Central memory CD4-positive, alpha-beta T cell (primary cell): ENCODE measurements around the gene TRIP4.

Experiments used
- DNase-seq: peaks from one replicate; pipeline ENCODE4 v3.0.0; 2022

Gene TRIP4

DNA sequence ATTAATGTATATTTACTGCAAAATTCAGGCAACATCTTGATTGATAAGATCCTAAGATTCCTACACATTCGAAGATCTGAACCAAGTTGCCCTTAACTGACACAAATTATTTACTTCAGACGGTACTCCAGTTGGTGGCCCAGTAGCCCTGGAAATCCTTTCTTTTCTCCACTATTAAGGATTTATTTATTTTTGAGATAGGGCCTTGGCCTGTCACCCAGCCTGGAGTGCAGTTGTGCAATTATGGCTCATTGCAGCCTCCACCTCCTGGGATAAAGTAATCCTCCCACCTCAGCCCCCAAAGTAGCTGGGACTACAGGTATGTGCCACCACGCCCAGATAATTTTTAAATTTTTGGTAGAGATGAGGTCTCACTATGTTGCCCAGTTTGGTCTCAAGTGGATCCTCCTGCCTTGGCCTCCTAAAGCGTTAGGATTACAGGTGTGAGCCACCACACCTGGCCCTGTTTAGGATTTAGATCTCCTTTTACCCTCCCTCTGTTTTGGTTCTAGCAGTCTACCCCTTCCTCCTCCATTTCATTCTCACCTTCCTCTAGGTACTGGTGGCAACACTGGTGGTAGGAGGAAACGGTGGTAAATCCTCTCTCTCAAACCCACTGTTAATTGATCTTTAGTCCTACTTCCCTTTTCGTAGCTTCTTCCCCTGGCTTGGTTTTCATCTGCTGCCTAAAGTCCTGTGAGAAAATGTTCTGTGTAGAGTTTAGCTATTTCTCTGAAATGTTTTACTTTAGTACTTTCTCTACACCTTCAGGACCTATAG, 60.1 kb downstream of the TRIP4 start:
- no peak for DNase-seq

DNA sequence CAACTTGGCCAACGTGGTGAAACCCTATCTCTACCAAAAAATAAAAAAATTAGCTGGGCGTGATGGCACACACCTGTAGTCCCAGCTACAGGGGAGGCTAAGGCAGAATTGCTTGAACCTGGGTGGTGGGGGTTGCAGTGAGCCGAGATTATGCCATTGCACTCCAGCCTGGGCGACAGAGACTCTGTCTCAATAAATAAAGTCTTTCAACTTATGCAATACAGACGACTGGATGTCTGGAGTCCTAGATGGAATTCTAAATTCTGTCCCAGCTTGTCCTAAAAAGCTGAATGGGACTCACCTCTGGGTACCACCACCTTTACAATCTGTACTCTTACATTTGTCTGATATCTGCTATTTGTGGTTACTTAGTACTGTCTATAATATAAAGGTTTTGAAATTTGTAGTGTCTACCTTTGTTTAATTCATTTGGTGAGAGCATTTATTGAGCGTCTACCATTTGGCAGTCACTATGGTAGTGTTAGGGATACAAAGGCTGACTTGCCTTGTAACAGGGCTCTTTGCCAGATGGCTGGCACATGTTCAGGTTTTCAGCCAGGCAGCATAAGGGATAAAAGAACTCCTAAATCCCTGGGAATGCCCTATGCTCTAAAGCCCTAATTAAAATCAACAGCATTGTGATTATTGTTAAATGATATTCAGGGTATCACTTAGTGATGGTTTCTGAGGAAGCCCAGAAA, 65.5 kb downstream of the TRIP4 start:
- no peak for DNase-seq

DNA sequence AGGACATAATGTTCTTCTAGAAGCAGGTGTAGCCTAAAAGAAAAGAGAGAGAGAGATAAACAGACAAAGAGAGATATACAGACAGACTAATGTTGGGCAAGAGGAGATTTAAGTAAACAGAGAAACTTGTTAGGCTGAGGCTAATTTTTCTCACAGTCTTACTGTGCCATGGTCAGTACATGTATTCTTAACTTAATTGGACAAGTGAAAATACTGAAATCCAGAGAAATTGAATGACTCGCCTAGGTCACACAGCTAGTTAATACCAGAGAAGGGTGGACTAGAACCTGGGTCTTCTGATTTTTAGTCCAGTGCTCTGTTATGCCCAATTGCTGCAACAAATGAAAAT, 66.0 kb downstream of the TRIP4 start:
- no peak for DNase-seq

DNA sequence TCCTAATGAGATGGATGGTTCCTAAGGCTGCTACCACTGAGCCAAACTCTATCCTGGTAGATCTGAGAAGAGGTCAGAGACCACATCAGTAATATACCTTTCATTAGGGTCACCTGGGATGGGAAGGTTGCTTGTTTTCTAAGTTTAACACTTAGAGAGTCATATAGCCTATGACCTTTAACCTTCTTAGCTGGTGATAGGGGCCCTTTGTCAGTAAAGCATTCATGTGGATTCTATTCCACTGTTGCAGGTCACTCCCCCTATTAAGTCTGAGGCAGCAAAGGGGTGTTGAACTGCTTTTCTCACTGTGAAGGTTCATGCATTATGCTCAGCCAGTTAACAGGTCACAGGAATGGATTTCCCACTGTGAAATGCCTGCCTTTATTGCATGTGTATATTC, 66.6 kb downstream of the TRIP4 start:
- no peak for DNase-seq

DNA sequence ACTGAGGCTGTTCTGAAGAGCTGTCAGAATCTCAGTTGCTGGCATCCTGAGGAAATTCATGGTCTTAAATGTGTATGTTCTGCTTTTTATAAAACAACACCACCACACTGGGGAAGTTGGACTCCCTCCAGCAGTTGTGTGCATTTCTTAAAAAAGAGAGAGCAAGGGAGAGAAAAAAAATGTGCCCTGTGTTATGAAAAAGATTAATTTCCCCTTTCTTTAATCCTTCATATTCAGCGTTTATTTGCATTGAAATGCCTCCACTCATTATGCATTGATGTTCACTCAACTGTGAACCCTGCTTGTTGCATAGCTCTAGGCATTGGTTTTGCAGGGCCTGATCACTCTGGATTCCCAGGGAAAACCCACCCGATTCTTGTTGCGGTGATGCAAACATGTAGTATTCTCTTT, 68.3 kb downstream of the TRIP4 start:
- no peak for DNase-seq

DNA sequence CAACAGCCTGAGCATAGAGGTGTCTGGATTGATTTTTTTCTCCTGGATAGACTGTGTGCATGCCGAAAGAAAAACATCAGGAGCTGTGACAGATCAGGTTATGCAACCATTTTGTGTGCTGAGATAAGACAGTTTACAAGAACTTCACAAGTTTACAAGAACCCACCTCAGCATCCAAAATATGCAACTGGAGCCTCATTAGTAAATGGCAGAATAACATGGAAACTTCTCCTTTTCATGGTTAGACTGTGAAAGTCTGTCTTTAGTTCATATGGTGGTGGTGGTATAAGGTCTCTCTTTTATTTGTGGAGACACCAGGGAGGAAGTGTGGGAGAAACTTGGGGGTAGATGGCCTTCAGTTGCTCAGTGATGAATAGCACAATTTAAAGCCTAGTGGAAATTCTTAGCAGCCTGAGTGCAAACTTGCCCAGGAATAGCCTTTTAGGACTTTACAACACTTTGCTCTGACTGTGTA, 69.0 kb downstream of the TRIP4 start:
- DNase-seq, result no peak

DNA sequence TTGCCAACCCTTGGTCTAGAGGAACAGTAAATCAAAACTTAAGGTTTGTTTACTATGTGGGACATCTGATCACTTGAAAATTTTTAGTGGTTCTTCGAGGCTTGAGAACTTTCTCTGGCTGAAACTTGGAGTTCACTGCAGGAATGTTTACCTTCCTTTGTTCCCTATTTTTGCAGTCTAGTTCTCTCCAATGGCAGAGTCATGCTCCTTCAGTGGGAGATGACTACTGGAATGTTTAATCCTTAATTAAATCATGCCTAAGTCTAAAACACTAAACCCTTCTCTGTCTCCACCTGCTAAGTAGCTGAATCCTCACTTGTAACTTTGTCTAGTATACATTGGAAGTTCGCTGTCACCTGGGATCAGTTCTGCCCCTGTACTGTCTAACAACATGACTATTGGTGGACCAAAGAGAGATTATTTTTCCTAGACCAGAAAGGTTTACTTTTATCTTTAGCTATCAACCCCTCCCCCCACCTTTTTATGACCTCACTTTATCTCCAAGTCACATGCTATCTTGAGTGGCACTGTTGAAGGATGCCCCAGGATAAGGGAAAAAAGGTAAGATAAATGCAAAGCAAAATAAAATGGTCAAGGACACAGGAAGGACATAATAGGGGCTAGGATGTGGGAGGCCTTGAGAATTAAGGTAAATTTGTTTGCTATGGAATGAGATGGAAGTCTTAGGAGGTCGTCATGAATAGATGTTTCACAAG, 71.6 kb downstream of the TRIP4 start:
- DNase-seq, result no peak

DNA sequence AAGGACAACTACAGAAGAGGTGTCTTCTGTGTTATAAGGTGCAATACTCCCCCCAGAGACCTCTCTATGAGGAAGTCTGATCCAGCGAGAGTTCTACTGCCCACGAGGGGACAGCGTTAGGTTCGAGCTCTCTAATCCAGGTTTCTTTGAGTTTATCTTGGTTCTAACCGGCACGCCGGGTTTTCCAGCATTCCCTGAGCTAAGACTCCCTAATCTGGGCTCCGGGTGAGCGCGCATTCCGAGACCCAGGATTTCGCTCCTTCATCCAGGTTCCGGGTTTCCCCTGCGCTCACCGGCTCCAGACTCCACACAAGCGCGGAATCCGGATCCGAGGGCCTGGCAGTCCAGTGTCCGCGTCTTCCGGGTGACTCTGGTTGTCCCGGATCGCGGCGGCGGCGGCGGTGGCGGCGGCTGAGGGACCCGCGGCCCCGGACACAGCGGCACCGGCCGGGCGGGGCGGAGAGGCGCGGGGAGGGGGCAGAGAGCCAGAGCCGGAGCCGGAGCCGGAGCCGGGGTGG, 72.6 kb downstream of the TRIP4 start, which contains the start of gene ZNF609:
ZNF609 (plus strand) TSS at position 373 of the 518 bp plus-strand sequence. CDS start 38,842 bp downstream, outside the sequence.
- DNase-seq, result peak; percentile 82

DNA sequence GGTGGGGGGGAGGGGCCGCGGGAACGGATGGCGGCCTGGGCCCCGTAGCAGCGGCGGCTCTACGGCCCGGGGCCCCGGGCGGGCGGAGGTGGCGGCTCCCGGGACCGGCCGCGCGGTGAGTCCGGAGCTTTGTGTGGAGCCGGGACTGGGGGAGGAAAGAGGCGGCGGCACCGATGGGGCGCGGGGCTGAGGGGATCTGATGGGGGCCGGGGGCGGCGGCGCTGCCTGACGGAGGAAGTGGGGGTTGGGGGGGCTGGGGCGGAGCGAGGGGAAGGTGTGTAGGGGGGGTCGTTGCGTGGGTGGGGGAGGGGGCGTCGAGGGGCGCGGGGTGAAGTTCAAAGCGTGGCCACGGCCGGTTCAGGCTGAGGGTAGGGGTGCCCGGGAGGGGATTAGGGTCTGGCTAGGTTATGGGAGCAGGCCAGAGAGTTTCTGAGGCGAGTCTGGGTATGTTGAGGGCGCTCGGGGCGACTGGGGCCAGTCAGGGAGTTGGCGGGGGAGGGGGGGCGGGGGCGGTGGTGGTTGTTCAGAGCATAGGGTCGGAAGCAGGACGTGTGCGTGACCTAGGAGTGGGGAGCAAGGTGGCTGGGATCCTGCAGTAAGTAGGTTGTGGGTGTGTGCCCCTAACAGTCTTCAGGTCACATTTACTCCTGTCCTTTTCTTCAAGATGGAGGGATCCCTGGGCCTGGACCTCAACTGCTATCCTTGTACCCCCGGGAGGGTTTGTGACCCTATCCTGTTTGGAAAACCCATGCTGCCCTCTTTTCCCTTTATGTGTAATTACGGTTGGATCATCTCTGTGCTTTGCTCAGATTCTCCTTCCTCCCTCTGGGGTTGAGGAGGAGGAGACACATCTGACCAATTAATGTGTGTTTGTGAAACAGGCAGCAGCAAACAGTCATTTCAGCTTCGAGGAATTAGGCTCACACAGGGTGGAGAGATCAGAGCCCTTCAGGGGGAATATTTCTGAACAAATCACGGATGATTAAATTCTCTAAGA, 73.4 kb downstream of the TRIP4 start:
- peak; percentile 22 for DNase-seq

DNA sequence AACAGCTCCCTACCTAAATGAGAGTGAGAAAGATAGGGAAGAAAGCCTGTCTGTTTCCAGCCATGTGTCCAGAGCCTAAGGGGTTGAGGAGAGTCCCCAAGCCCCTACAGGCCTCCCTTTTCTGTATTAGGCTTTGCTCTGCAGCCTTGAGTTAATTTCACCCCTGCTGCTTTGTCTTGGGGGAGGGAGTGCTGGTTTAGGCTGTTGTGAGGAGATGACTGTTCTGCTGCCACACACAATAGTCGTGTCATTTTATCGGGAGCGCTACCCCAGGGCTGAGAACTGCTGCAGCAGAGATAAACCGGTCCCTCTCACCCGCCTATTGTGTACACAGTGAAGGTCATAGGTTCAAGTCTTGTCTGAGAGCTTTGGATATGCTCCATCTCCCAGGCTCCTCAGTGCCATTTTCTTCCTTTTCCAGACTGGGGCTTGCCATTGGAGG, 74.1 kb downstream of the TRIP4 start:
- no peak for DNase-seq

DNA sequence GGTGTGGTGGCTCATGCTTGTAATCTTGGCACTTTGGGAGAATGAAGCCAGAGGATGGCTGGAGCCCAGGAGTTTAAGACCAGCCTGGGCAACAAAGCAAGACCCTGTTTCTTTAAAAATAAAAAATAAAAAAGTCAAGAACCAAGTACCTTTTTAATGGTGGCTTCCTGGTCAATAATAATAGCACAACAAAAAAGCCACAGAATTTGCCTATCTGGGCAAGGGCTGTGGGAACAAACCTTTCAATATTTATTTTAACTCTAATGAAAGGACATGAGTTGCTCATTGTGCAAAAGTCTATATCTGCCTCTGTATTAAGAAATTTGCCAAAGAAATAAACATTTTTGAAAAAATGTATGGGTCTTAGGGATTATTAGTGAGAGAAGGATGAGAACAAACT, 74.9 kb downstream of the TRIP4 start:
- DNase-seq, result no peak

DNA sequence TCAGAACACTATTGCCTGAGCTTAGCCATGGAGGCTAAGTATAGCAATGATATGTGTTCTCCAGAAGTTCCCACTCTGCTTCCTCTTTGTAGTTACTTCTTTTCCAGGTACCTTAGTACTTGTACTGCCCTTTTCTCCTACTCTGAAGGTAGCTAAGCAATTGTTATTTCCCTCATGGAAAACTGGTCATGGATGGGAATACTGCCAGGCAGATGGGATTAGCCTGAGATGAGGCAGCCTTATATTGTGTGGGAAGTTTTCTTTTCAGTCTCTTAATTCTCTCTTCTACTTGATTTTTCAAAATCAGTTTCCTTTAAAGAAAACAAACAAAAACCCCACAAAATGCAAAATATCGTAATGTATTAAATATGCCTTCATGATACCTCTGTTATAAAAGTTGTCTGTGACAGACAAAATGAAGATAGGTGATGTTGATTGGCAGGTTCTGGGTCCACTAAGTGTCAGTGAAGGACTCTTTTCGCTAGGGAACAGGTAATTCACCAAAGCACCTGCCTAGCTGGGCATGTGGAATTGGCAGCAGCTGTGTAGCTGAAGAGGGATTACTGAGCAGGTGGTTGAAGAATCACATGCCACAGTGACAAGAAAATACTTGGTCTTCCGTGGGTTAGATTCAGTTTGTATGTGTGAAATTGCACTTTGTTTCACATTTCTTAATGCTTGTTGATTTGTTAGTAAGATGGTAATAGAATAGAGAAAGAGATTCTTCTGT, 76.8 kb downstream of the TRIP4 start:
- no peak for DNase-seq

DNA sequence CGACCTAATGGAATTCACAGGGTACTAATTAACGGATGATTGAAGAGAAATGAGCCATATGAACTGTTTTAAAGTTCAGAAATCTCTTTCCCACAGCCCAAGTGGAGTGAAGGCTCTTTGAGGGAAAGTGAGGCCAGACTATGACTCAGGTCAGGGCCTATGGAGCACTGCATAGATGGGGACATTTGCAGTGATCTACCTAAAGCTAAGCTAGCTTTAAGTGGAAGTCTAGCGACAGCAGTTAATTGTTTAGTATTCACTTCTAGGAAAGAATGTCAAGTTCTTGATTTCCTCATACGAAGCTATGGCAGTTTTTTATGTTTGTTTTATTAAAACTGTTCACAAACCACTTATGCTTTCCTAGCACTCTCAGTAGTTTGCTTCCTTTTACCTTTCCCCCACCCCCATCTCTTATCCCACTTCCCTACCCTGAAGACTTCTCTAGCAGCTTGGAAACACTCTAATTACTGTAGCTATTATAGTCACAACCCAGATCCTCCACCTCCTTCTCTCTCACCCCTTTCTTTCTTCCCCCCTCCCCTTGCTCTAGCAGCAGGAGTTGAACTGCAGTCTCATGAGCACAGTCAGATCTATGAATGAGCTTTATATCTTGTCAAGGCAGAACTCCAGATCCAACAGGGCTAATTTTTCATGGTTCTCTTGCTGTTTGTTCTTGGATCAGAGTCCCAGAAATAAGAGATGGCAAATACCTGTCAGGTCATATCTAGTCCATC, 78.9 kb downstream of the TRIP4 start:
- DNase-seq, result no peak

DNA sequence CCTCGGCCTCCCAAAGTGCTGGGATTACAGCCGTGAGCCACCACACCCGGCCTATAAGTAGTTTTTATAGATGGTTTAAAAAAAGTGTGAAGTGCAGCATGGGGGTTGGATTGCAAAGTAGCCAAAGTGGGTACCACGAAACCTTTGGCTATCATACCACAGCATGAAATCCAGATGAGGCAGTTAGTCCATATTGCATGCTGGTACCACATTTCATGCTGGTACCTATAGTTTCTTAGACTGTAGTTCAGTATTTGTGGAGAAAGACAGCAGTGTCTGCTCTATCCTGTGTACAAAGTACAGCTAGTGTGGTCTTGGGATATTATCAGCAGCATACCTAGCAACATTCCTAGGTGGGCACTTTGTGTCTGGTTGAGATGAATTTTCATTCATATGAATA, 84.5 kb downstream of the TRIP4 start:
- no peak for DNase-seq

DNA sequence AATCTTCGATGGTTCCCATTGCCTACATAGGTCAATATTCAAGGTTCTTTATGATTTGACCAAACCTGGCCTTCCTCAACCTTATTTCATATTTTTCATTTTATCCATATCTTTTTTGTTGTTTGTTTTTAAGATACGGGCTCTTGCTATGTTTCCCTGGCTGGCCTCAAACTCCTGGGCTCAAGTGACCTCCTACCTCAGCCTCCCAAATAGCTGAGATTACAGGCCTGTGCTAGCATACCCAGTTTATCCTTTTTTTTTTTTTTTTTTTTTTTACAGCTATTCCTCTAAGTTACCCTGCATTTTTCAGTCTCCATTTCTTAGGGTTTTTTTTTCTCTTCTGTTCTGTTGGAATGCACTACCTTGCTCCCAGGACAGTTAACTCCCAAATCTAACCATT, 87.2 kb downstream of the TRIP4 start:
- no peak for DNase-seq

DNA sequence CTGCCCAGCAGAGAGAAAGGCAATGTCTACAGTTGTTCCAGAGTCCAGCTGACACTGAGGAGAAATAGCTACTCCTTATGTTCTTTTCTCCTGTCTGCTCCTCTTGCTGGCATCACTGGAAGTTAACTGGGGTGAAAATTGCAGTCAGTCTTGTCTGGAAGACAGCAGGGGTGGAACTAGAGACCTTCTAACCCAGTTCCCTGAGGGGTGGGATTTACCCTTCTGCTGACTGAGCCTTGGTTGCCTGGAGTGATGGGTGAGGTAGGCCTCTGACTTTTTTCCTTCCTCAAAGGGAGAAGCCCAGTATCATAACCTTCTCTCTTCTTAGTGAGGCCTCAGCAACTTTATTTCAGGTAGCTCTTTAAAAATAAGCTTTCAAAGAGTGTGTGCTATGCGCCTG, 88.9 kb downstream of the TRIP4 start:
- DNase-seq, result no peak

DNA sequence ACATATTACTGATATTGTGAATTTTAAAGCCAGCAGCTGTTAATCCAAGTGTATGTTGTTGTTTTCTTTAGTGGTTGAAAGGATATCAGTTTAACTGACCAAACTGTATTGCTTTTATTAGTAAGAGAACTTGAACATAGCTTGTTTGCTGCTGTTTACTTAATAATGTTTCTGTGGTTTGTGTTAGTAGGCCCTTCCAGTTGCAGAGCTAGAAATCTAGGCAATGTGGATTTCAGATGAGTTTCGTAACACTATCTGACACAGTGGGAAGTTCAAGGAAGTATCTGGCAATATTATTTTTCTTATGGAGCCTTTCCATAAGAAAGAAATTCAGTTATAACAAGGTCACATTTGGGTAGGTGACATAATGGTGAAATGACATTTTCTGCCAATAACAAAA, 91.2 kb downstream of the TRIP4 start:
- DNase-seq, result no peak

DNA sequence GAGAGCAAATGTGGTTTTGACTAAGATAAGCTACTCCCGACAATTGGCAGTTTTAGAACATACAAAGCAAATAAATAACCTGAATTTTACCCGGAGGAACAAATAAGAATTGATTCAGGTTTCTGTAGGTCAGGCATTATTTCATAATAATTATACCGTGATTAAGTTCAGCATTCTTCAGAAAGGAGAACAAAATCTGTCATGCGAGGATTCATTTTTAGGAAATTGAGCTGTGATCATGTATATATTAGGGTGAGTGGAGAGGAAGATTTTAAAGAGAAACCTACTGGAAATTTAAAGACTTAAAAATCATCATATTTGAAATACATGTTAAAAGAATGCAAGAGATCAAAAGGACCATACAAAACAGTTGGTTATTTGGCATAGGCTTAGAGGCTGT, 93.3 kb downstream of the TRIP4 start:
- DNase-seq, result no peak

DNA sequence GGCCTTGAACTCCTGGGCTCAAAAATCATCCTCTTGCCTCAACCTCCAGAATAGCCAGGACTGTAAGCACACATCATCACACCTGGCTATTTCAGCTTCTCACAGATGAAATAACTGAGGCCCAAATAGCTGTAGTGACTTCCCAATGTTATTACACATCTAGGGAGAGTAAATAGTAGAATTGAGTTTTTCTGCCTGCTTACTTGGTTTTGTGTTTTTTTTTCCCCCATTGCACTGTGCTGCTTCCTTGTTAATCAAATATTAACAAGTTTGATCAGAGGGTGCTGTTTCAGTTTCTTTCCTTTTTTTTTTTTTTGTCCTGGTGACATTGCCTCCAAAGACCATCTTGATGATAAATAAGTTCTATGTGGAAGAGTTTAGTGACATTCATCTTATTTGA, 96.1 kb downstream of the TRIP4 start:
- DNase-seq, result no peak

DNA sequence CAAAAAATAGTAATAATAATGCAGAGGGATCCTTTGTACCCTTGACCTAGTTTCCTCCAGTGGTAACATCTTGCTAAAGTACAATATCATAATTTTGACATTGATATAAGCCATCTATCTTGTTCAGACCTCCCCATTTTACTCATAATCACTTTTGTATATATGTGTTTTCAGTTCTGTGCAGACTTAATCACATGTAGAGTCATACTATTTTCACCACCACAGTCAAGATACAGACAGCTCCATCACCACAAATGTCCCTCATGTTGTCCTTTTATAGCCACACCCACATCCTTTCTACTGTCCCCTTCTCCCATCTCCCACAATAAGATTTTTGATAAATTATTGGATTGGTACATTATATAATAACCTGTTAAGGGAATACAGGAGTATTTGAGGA, 98.2 kb downstream of the TRIP4 start:
- DNase-seq, result no peak
